ENCODE results near the gene CD69.
"Not testable (repeated sequence)": the region's sequence is repeated elsewhere in the genome, so short reads cannot be mapped to it uniquely, and the experiment has no call there.

The CD69 gene

GRCh38 chr12:9710584-9711375, 49.9 kb downstream of the CD69 start:
- TF ChIP-seq CTCF (IDR thresholded peaks at IDR 0.05; ENCODE audit: low read depth, low read length): no peak
- DNase-seq: no peak
- no peaks in the 10 kb centered on the region for H3K4me1 ChIP-seq

DNA sequence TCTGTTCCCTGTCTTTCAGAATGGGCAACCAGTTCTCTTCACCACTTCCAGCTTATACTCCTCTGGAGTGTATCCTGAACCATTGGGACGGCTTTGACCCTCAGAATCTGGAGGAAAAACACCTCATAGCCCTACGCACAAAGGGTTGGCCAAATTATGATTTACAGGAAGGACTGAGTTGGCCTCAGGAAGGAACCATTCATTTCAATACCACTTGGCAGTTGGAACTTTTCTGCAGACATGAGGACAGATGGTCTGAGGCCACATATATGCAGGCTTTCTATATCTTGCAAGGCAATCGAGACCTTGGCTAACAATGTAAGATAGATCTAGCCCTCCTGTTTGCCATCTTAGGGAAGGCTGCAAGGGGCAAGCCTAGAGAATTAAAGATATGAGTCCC, 51.8 kb downstream of the CD69 start:
- no peak for TF ChIP-seq CTCF (IDR thresholded peaks at IDR 0.05; ENCODE audit: low read depth, low read length)
- H3K4me3 ChIP-seq (ENCODE audit: low read depth, low read length): no peak overlapping the region
- 0 out of 2 replicates have a peak, but pooled peaks cover 4% of the 10 kb centered on the region for H3K27me3 ChIP-seq
- no peaks in the 10 kb centered on the region for H3K4me1 ChIP-seq
- no peaks in the 10 kb centered on the region for H3K36me3 ChIP-seq
- no peaks in the 10 kb centered on the region for H3K9me3 ChIP-seq
- no peak for DNase-seq

More at GRCh38 chr12:9710584-9711375, 49.9 kb downstream of the CD69 start:
- Histone ChIP-seq H3K9me3 (no peaks in the 10 kb centered on the region), H3K36me3 (no peaks in the 10 kb centered on the region), H3K27me3 (0 out of 2 replicates have a peak, but pooled peaks cover 4% of the 10 kb centered on the region), H3K4me3 (ENCODE audit: low read depth, low read length) (no peak overlapping the region)

DNA sequence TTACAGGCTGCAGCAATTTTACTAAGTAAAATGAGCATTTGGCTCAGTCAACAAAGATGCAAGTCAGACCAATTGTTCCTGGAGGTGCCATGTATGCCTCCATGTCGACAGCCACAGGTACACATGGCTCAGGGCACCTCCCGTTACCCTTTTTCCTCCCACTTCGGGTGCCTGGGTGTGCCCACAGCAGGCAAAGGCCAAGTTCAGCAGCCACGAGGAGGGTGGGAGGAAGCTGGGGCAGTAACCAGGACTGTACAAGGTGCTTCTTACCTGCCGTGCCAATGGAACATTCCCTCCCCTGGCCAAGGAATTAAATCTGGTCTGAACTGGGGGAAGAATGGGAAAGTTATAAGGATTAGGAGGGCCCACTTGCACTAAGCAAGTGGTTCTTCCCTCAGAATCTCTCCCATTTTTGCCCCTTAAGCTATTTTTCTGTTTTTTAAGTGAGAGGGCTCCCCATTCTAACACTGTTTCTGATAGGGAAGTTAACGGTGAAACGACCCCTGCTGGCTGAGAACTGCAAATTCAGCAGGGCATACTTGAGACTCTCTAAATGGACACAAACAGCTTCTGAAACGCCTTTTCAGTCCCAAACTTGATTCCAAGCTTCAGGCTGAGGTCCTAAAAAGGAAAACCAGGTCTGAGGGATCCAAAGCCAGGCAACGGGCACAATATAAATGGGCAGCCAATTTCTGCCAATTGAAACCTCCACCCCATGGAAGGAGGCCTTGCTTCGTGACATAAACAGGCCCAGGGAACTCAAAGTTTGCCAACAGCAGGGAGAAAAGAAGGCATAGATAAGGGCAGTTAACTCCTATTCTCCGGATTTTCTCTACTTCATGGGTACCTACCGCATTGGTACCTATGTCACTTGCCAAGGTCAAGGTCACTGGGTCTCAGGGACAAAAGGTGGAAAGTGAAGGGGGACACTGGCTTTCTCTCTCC, 52.6 kb downstream of the CD69 start:
- DNase-seq: peak; percentile 36
- TF ChIP-seq CTCF (IDR thresholded peaks at IDR 0.05; ENCODE audit: low read depth, low read length): peak; percentile 85
- Histone ChIP-seq H3K4me1 (no peaks in the 10 kb centered on the region), H3K4me3 (ENCODE audit: low read depth, low read length) (no peak overlapping the region), H3K9me3 (no peaks in the 10 kb centered on the region), H3K36me3 (no peaks in the 10 kb centered on the region), H3K27me3 (0 out of 2 replicates have a peak, but pooled peaks cover 4% of the 10 kb centered on the region)

- Histone ChIP-seq H3K36me3 (no peaks in the 10 kb centered on the region), H3K4me1 (no peaks in the 10 kb centered on the region), H3K4me3 (ENCODE audit: low read depth, low read length) (no peak overlapping the region), H3K27me3 (0 out of 2 replicates have a peak, but pooled peaks cover 4% of the 10 kb centered on the region), H3K9me3 (no peaks in the 10 kb centered on the region)
- no peak for DNase-seq
- TF ChIP-seq CTCF (IDR thresholded peaks at IDR 0.05; ENCODE audit: low read depth, low read length): no peak
Observed at GRCh38 chr12:9707356-9707755, 53.3 kb downstream of the CD69 start.

DNA sequence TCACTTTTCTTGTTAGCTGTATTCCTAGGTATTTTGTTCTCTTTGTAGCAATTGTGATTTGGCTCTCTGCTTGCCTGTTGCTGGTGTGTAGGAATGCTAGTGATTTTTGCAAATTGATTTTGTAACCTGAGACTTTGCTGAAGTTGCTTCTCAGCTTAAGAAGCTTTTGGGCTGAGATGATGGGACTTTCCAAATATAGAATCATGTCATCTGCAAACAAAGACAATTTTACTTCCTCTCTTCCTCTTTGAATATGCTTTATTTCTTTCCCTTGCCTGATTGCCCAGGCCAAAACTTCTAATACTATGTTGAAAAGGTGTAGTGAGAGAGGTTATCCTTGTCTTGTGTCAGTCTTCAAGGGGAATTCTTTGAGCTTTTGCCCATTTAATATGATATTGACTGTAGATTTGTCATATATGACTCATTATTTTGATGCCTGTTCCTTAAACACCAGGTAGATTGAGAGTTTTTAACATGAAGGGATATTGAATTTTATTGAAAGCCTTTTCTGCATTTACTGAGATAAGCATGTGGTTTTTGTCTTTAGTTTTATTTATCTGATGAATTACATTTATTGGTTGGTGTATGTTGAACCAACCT, 54.5 kb downstream of the CD69 start:
- Histone ChIP-seq H3K4me3 (ENCODE audit: low read depth, low read length) (no peak overlapping the region), H3K36me3 (no peaks in the 10 kb centered on the region), H3K27me3 (0 out of 2 replicates have a peak, but pooled peaks cover 4% of the 10 kb centered on the region), H3K4me1 (no peaks in the 10 kb centered on the region), H3K9me3 (no peaks in the 10 kb centered on the region)
- no peak for DNase-seq
- TF ChIP-seq CTCF (IDR thresholded peaks at IDR 0.05; ENCODE audit: low read depth, low read length): no peak

- H3K9me3 ChIP-seq; H3K4me3 ChIP-seq (ENCODE audit: low read depth, low read length); H3K27me3 ChIP-seq; DNase-seq; H3K36me3 ChIP-seq; H3K4me1 ChIP-seq: not testable (repeated sequence)
Observed at GRCh38 chr12:9704561-9704960, 56.1 kb downstream of the CD69 start.

Data from BE2C (cell line).